Activated CD4-positive, CD25-positive, alpha-beta regulatory T cell (primary cell): ENCODE measurements around the gene TMEM59.
"Not testable (repeated sequence)": the region's sequence is repeated elsewhere in the genome, so short reads cannot be mapped to it uniquely, and the experiment has no call there.

Experiments
- DNase-seq, 4 experiments: peaks; one replicate each; lab custom pipeline; 2025; lab: John Stamatoyannopoulos, UW

Gene TMEM59

GRCh38 chr1:54053745-54054437 is 887 bp upstream of the TMEM59 start:
- no peak for DNase-seq

- DNase-seq, result peak in 1 of 4 experiments; percentile 11
Observed at GRCh38 chr1:54052431-54052933, 522 bp downstream of the TMEM59 start.

- no peak for DNase-seq
Observed at GRCh38 chr1:54051933-54052430, 1.0 kb downstream of the TMEM59 start.

- DNase-seq, result not testable (repeated sequence)
Observed at GRCh38 chr1:54050435-54050834, 2.6 kb downstream of the TMEM59 start.

GRCh38 chr1:54047384-54048305 is 5.4 kb downstream of the TMEM59 start:
- DNase-seq, result no peak

- DNase-seq, result no peak
Observed at GRCh38 chr1:54046671-54047383, 6.2 kb downstream of the TMEM59 start.

GRCh38 chr1:54045496-54045895 is 7.5 kb downstream of the TMEM59 start:
- DNase-seq, result no peak

GRCh38 chr1:54041806-54042205 is 11.2 kb downstream of the TMEM59 start:
- DNase-seq, result no peak

- no peak for DNase-seq
Observed at GRCh38 chr1:54037476-54037875, 15.5 kb downstream of the TMEM59 start.

- no peak for DNase-seq
Observed at GRCh38 chr1:54028306-54029251, 24.4 kb downstream of the TMEM59 start.

- DNase-seq, result no peak
Observed at GRCh38 chr1:54027848-54028247, 25.2 kb downstream of the TMEM59 start.

GRCh38 chr1:54024811-54025210 is 28.2 kb downstream of the TMEM59 start:
- not testable (repeated sequence) for DNase-seq

GRCh38 chr1:54024358-54024757 is 28.6 kb downstream of the TMEM59 start:
- DNase-seq, result no peak

- not testable (repeated sequence) for DNase-seq
Observed at GRCh38 chr1:54019562-54020176, 33.3 kb downstream of the TMEM59 start.

GRCh38 chr1:54018635-54019034 is 34.4 kb downstream of the TMEM59 start:
- no peak for DNase-seq

- no peak for DNase-seq
Observed at GRCh38 chr1:54017979-54018378, 35.0 kb downstream of the TMEM59 start, which contains the start of gene LDLRAD1. LDLRAD1 (minus strand) TSS chr1:54018186; CDS start chr1:54018112, 74 bp downstream.

GRCh38 chr1:54016343-54017282 is 36.4 kb downstream of the TMEM59 start:
- DNase-seq, result no peak

GRCh38 chr1:54014009-54014629 is 38.9 kb downstream of the TMEM59 start:
- no peak for DNase-seq
